Duodenal mucosa (tissue), 2 donors: ENCODE results near the gene UNC13C.

ENCODE experiments used
- H3K27ac ChIP-seq: one replicate; pipeline ENCODE4 v1.7.0; 2013; ENCODE audit warnings: low read depth, low read length
- H3K27me3 ChIP-seq, 2 donors: one replicate each; pipeline ENCODE4 v1.7.0; 2013; ENCODE audit warnings: low read length in 2 of 2, control low read depth in 1 of 2; ENCODE audit not compliant: insufficient read depth in 2 of 2, control insufficient read depth in 1 of 2
- H3K36me3 ChIP-seq, 2 donors: one replicate each; pipeline ENCODE4 v1.7.0; 2013; ENCODE audit warnings: low read length in 2 of 2, control low read depth in 1 of 2; ENCODE audit not compliant: insufficient read depth in 2 of 2, control insufficient read depth in 1 of 2
- H3K4me1 ChIP-seq, 2 donors: one replicate each; pipeline ENCODE4 v1.7.0; 2013; ENCODE audit warnings: low read length in 2 of 2, control low read depth in 1 of 2; ENCODE audit not compliant: insufficient read depth in 2 of 2, control insufficient read depth in 1 of 2
- H3K4me3 ChIP-seq, 2 donors: one replicate each; pipeline ENCODE4 v1.7.0; 2013; ENCODE audit warnings: low read length in 2 of 2, low read depth in 1 of 2
- H3K9ac ChIP-seq, 2 donors: one replicate each; pipeline ENCODE4 v1.7.0; 2013; ENCODE audit warnings: low read length in 2 of 2, low read depth in 1 of 2
- H3K9me3 ChIP-seq, 2 donors: one replicate each; pipeline ENCODE4 v1.7.0; 2013; ENCODE audit warnings: low read length in 2 of 2, control low read depth in 1 of 2; ENCODE audit not compliant: control insufficient read depth in 1 of 2

UNC13C gene

DNA sequence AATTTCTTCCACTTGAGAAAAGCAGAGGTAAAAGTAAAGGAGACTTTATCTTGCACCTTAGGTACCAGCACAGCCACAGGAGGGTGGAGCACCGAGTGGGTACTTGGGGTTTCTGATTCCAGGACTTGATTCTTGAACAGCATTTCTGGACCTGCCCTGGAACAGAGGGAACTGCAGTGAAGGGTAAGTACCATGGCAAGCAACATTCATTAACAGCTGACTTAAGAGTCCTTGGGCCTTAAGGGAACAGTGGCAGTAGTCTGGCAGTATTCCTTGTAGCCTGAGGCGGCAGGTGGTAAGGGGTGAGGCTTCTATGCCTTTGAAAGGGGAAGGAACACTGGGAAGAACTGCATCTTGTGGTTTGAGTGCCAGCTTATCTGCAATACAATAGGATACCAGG is 666.6 kb downstream of the UNC13C start:
- Histone ChIP-seq H3K27ac (no peak overlapping the region), H3K9me3 (peaks cover 0 to 6% of the 10 kb centered on the region in 2 donors), H3K4me3 (no peak overlapping the region), H3K4me1 (no peaks in the 10 kb centered on the region), H3K36me3 (no peaks in the 10 kb centered on the region), H3K27me3 (no peaks in the 10 kb centered on the region), H3K9ac (no peak overlapping the region)

DNA sequence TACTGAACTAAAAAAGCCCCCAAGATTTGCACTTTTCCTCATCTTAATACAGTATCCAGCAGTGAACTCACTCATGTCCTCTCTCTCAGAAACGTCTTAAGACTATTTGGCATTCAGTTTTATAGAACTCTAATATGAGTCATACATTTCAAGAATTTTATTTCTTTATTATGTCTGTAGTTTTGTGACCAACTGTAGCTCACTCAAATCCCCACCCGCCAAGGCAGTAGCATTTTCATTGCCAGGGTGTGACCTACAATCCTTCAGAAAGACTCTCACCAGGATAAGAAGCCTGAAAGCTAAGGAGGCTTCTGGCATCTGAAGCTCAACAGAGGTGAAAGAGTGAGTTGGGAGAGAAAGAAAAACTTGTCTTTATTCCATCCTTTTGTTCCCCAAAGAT is 681.4 kb downstream of the UNC13C start:
- no peak overlapping the region for H3K9ac ChIP-seq
- no peaks in the 10 kb centered on the region for H3K36me3 ChIP-seq
- H3K4me1 ChIP-seq: no peaks in the 10 kb centered on the region
- no peaks in the 10 kb centered on the region for H3K27me3 ChIP-seq
- no peak overlapping the region for H3K4me3 ChIP-seq
- no peak overlapping the region for H3K27ac ChIP-seq
- H3K9me3 ChIP-seq: no peaks in the 10 kb centered on the region

DNA sequence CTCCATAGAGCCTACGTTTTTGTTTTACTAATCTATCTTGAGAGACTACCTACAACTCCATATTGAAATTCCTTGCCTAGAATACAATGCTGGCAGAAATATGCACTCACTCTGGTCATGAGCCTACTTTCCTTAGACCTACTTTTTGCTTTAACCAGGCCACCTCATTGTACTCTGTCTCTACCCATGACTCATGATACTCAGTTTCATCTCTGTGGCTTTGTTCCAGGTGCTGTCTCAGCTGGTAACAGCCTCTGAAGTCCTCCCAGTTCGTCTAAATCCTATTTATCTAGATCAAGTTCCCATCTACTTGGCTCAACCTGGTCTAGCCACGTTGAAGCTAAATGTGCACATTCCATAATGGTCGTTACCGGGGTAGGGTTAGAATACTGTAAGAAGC is 682.1 kb downstream of the UNC13C start:
- H3K9me3 ChIP-seq: no peaks in the 10 kb centered on the region
- H3K27me3 ChIP-seq: no peaks in the 10 kb centered on the region
- H3K27ac ChIP-seq: no peak overlapping the region
- no peak overlapping the region for H3K9ac ChIP-seq
- H3K4me1 ChIP-seq: no peaks in the 10 kb centered on the region
- H3K4me3 ChIP-seq: no peak overlapping the region
- H3K36me3 ChIP-seq: no peaks in the 10 kb centered on the region

DNA sequence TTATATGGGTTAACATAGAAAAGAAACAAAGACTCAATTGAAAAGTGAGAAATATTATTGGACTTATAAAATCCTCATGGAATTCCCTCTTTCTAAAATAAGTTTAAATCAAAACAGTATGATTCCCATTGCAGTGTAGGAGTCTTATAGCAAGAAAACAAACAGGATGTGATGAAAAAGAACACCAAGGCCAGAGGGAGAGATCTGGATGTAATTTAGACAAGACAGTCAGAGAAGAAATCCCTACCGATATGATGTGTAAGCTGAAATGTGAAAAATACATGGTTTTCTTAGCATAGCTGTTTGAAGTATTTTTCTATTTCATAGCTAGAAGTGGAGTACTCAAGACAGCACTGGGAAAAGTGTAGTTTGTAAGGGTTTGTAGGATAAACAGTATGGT is 697.0 kb downstream of the UNC13C start:
- no peaks in the 10 kb centered on the region for H3K27me3 ChIP-seq
- peaks cover 5% of the 10 kb centered on the region in 2 donors for H3K9me3 ChIP-seq
- no peak overlapping the region for H3K27ac ChIP-seq
- no peak overlapping the region for H3K9ac ChIP-seq
- no peak overlapping the region for H3K4me3 ChIP-seq
- no peaks in the 10 kb centered on the region for H3K4me1 ChIP-seq
- H3K36me3 ChIP-seq: no peaks in the 10 kb centered on the region

DNA sequence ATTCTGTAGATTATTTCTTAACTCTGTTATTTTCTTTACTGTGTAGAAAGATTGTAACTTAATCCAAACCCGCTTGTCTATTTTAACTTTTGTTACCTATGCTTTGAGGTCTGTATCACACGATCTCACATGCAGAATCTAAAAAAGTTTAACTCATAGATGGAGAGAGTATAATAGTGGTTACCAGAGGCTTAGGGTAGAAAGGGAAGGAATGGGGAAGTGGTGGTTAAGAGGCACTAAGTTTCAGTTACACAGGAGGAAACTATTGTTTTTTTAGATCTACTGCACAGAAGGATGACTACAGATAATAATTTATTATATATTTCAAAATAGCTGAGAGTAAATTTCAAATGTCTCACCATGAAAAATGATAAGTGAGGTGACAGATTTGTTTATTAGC is 703.3 kb downstream of the UNC13C start:
- Histone ChIP-seq H3K9me3 (no peaks in the 10 kb centered on the region), H3K4me3 (no peak overlapping the region), H3K27ac (no peak overlapping the region), H3K27me3 (no peaks in the 10 kb centered on the region), H3K36me3 (no peaks in the 10 kb centered on the region), H3K9ac (no peak overlapping the region), H3K4me1 (no peaks in the 10 kb centered on the region)
